ENCODE results near the gene CAMSAP1. TPM values are rescaled to one million over a fixed set of nuclear protein-coding genes. Genes with fewer than 3 reads are reported as not detected.
A peak's percentile ranks its signal among the peaks of the same experiment; 100 is the strongest.

The CAMSAP1 gene
- total and polyA plus RNA-seq, 2 donors from 2014 or later, result 3.3 to 38.6 TPM

DNA sequence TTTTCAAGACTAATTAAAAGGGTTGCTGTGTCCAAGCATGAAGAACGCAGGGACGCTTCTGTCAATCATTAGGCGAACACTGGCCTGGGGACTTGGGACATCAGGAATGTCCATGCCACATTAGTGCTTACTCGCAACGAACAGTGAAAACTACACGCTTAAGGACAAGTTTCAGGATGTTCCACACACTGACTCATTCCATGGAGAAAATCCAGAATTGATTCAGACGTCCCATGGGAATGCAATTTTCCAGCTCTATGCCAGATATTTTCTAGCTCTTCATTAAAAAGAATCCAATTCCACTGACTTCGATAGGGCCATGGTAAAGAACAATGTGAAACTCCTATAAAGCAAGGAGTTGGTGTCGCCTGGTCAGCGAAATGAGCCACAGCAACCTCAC is 98.2 kb downstream of the CAMSAP1 start:
- no peak overlapping the region for H3K9ac ChIP-seq (ENCODE audit: low read length in 3 of 3)
- H3K9me3 ChIP-seq (ENCODE audit: control insufficient read depth in 2 of 3, insufficient read depth in 1 of 3, low read length in 3 of 3), result no peaks in the 10 kb centered on the region
- H3K27ac ChIP-seq (ENCODE audit: low read depth in 2 of 2, low read length in 2 of 2), result no peak overlapping the region
- H3K36me3 ChIP-seq (ENCODE audit: control insufficient read depth in 2 of 3, insufficient read depth in 3 of 3, low read length in 3 of 3), result peaks cover 0 to 21% (median 20%) of the 10 kb centered on the region in 3 donors
- no peaks in the 10 kb centered on the region for H3K4me1 ChIP-seq (ENCODE audit: control insufficient read depth in 2 of 3, insufficient read depth in 2 of 3, low read depth in 1 of 3, low read length in 3 of 3)
- FAIRE-seq, result no peak
- peak in 2 of 5 donors; percentile 12 to 16 for DNase-seq
- intact Hi-C loops (cut with DNase I), result no loop called here
- TF ChIP-seq, protein P1, sequence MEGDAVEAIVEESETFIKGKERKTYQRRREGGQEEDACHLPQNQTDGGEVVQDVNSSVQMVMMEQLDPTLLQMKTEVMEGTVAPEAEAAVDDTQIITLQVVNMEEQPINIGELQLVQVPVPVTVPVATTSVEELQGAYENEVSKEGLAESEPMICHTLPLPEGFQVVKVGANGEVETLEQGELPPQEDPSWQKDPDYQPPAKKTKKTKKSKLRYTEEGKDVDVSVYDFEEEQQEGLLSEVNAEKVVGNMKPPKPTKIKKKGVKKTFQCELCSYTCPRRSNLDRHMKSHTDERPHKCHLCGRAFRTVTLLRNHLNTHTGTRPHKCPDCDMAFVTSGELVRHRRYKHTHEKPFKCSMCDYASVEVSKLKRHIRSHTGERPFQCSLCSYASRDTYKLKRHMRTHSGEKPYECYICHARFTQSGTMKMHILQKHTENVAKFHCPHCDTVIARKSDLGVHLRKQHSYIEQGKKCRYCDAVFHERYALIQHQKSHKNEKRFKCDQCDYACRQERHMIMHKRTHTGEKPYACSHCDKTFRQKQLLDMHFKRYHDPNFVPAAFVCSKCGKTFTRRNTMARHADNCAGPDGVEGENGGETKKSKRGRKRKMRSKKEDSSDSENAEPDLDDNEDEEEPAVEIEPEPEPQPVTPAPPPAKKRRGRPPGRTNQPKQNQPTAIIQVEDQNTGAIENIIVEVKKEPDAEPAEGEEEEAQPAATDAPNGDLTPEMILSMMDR (IDR thresholded peaks at IDR 0.05; ENCODE audit: borderline replicate concordance, extremely low read depth, insufficient read depth), result no peak
- H3K27me3 ChIP-seq (ENCODE audit: control insufficient read depth, insufficient read depth, low read length), result no peaks in the 10 kb centered on the region
- no peak overlapping the region for H3K4me3 ChIP-seq (ENCODE audit: low read length in 3 of 3)

DNA sequence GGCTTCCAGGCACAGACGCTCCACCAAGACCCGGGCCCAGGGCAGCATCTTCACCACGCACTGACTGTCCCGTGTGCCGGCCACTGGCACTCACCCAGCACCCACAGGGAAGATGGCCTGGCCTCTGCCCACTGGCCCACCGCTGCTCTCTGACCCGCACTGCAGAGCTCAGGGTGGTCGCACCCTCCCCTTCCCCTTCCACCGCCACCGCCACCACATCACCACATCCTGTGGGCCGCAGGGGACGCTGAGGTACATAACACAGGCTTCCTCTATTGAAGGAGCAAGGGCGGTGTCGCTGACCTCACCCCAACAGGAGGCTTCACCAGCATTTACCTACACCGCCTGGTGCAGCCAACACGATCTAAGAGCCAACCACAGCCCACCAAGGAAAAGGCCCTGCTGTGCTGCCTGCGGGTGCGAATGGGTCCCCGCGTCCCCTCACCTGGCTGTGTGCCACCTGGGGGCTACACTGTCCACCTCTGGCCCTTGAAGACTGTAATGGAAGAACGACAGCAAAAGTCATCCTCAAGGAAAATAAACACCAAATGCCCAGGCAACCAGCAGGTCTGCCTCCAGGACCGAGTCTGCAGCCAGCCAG is 101.8 kb downstream of the CAMSAP1 start:
- Histone ChIP-seq H3K27me3 (ENCODE audit: control insufficient read depth, insufficient read depth, low read length) (no peaks in the 10 kb centered on the region), H3K9me3 (ENCODE audit: control insufficient read depth in 2 of 3, insufficient read depth in 1 of 3, low read length in 3 of 3) (no peaks in the 10 kb centered on the region), H3K36me3 (ENCODE audit: control insufficient read depth in 2 of 3, insufficient read depth in 3 of 3, low read length in 3 of 3) (peaks cover 0 to 5% (median 0%) of the 10 kb centered on the region in 3 donors), H3K4me1 (ENCODE audit: control insufficient read depth in 2 of 3, insufficient read depth in 2 of 3, low read depth in 1 of 3, low read length in 3 of 3) (no peaks in the 10 kb centered on the region), H3K4me3 (ENCODE audit: low read length in 3 of 3) (no peak overlapping the region), H3K27ac (ENCODE audit: low read depth in 2 of 2, low read length in 2 of 2) (no peak overlapping the region), H3K9ac (ENCODE audit: low read length in 3 of 3) (no peak overlapping the region)
- intact Hi-C loops (cut with DNase I), result no loop called here
- TF ChIP-seq, protein P1 (IDR thresholded peaks at IDR 0.05; ENCODE audit: borderline replicate concordance, extremely low read depth, insufficient read depth), result no peak
- DNase-seq (peak in 1 of 5 donors; percentile 69), FAIRE-seq (no peak)

DNA sequence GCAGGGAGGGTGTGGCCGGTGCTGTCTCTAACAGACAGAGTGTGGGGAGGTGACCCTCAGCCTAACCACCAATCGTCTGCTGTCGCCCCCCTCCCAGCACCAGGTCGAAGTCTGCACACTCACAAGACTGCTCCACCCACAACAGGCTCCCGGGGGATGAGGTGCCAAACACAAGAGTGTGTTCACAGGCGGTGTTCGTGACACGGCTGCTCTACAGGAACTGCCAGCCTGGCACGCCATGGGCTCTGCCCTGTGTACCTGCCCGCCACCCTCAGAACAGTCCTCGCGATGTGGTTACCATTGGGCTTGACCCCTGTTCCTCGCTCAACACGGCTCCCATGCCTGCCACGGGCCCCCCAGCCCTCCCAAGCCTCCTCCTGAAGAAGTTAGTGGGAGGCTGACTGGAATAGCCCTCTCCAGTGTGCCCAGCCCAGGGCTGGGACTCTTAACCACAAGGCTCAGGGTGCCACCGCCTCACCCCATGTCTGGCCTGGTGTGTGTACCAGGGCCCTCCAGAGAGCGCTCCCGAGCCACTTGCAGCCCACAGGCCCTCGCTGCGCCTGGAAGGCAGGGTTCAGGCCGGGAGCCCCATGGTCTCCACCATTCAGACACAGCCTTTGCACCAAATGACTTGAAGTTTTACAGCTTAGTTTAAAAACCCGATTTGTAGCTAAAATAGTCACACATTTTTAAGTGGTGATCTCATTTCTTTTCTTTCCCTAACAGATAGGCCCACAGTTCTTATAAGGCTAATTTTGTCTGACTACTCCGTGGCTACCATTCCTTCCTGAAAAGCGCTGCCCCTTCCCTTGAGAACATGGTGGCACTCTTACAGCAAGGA is 102.5 kb downstream of the CAMSAP1 start:
- H3K27ac ChIP-seq (ENCODE audit: low read depth in 2 of 2, low read length in 2 of 2), result no peak overlapping the region
- no peaks in the 10 kb centered on the region for H3K27me3 ChIP-seq (ENCODE audit: control insufficient read depth, insufficient read depth, low read length)
- intact Hi-C loops (cut with DNase I), result no loop called here
- H3K4me3 ChIP-seq (ENCODE audit: low read length in 3 of 3), result no peak overlapping the region
- no peak for FAIRE-seq
- H3K4me1 ChIP-seq (ENCODE audit: control insufficient read depth in 2 of 3, insufficient read depth in 2 of 3, low read depth in 1 of 3, low read length in 3 of 3), result no peaks in the 10 kb centered on the region
- peak in 1 of 5 donors; percentile 66 for DNase-seq
- H3K36me3 ChIP-seq (ENCODE audit: control insufficient read depth in 2 of 3, insufficient read depth in 3 of 3, low read length in 3 of 3), result no peaks in the 10 kb centered on the region
- no peak overlapping the region for H3K9ac ChIP-seq (ENCODE audit: low read length in 3 of 3)
- TF ChIP-seq, protein P1 (IDR thresholded peaks at IDR 0.05; ENCODE audit: borderline replicate concordance, extremely low read depth, insufficient read depth), result no peak
- H3K9me3 ChIP-seq (ENCODE audit: control insufficient read depth in 2 of 3, insufficient read depth in 1 of 3, low read length in 3 of 3), result no peaks in the 10 kb centered on the region
